CD4-positive, alpha-beta memory T cell (primary cell): ENCODE measurements around the gene FANCB. TPM values are rescaled to one million over a fixed set of nuclear protein-coding genes. Genes with fewer than 3 reads are reported as not detected.

Experiments
- CTCF ChIA-PET: fragments of 350-600 bp; sonication (Branson Sonifier 250); formaldehyde crosslinking; loops from one replicate; lab custom pipeline; 2021; ENCODE audit warnings: inconsistent platforms; ENCODE audit not compliant: partially characterized antibody; lab: Charles Lee
- POLR2A ChIA-PET: fragments of 350-600 bp; sonication (Branson Sonifier 250); formaldehyde crosslinking; loops from one replicate; lab custom pipeline; 2021; ENCODE audit not compliant: partially characterized antibody; lab: Charles Lee
- DNase-seq, 5 donors: peaks; one replicate each; pipeline versions ENCODE4 v3.0.0 to v3.0.0-alpha.2; 2020 to 2022; ENCODE audit warnings: mixed read lengths in 1 of 5
- H3K27ac ChIP-seq: one replicate; pipeline ENCODE4 v1.7.0; 2013; ENCODE audit warnings: low read depth, low read length
- H3K27me3 ChIP-seq: 2 replicates; pipeline ENCODE4 v1.7.0; 2013; ENCODE audit warnings: mild to moderate bottlenecking, low read length, moderate library complexity; ENCODE audit not compliant: insufficient read depth
- H3K36me3 ChIP-seq: 2 replicates; pipeline ENCODE4 v1.7.0; 2013; ENCODE audit warnings: mild to moderate bottlenecking, low read length, moderate library complexity; ENCODE audit not compliant: insufficient read depth
- H3K4me1 ChIP-seq: 2 replicates; pipeline ENCODE4 v1.7.0; 2013; ENCODE audit warnings: mild to moderate bottlenecking, low read length, moderate library complexity; ENCODE audit not compliant: insufficient read depth
- H3K4me3 ChIP-seq, 2 donors: one replicate each; pipeline ENCODE4 v1.7.0; 2013; ENCODE audit warnings: low read length in 2 of 2, mild to moderate bottlenecking in 1 of 2
- H3K9me3 ChIP-seq, 2 donors: one replicate each; pipeline ENCODE4 v1.7.0; 2013; ENCODE audit warnings: low read length in 2 of 2, control low read depth in 1 of 2; ENCODE audit not compliant: control insufficient read depth in 1 of 2
- H3K27ac Mint-ChIP-seq, 7 donors: one replicate each; pipeline ENCODE4 v1.8.0; 2020 to 2021; ENCODE audit warnings: mixed read lengths in 7 of 7, mild to moderate bottlenecking in 6 of 7, inconsistent platforms in 3 of 7, moderate library complexity in 3 of 7
- H3K27me3 Mint-ChIP-seq, 2 donors: one replicate each; pipeline ENCODE4 v1.8.0; 2020 to 2021; ENCODE audit warnings: mixed read lengths in 2 of 2
- H3K36me3 Mint-ChIP-seq, 2 donors: one replicate each; pipeline ENCODE4 v1.8.0; 2020 to 2021; ENCODE audit warnings: mixed read lengths in 2 of 2, inconsistent platforms in 1 of 2, mild to moderate bottlenecking in 1 of 2
- H3K4me1 Mint-ChIP-seq, 4 donors: one replicate each; pipeline ENCODE4 v1.8.0; 2020 to 2021; ENCODE audit warnings: mixed read lengths in 4 of 4, mild to moderate bottlenecking in 1 of 4
- H3K4me3 Mint-ChIP-seq, 8 donors: one replicate each; pipeline ENCODE4 v1.8.0; 2020 to 2021; ENCODE audit warnings: mixed read lengths in 8 of 8, mild to moderate bottlenecking in 7 of 8, moderate library complexity in 6 of 8, inconsistent platforms in 3 of 8
- H3K9me3 Mint-ChIP-seq, 8 donors: one replicate each; pipeline ENCODE4 v1.8.0; 2020 to 2021; ENCODE audit warnings: mixed read lengths in 8 of 8, mild to moderate bottlenecking in 5 of 8, inconsistent platforms in 3 of 8, moderate library complexity in 1 of 8
- intact Hi-C: fragments of 100-400 bp; cut with micrococcal nuclease; formaldehyde crosslinking; loops from one replicate; pipeline ENCODE4 v1.15.1; 2023
- polyA plus RNA-seq, 2 donors: library from polyadenylated mRNA; unstranded; fragments of 300-500 nt; fragmentation: Illumina TruSeq; gene quantifications; one replicate each; pipeline ENCODE4 v1.2.3, GENCODE V29; 2021
- total RNA-seq, 2 experiments: library from RNA; stranded (reverse); gene quantifications; one replicate each; pipeline ENCODE4 v1.2.3, GENCODE V29; 2021

FANCB gene
- total RNA-seq (1 to 10 TPM; 3.0 to 4.8 TPM), polyA plus RNA-seq (1 to 10 TPM; 2.3 to 4.2 TPM)

- no peaks in the 10 kb centered on the region for H3K36me3 ChIP-seq
- Mint-ChIP-seq H3K4me3 (peak within 1 kb of the TSS; percentile 83 to 92 (median 88)), H3K27ac (peak within 1 kb of the TSS; percentile 79 to 93 (median 91)), H3K4me1 (peaks cover 4 to 27% (median 9%) of the 10 kb centered on the region in 4 donors), H3K27me3 (no peaks in the 10 kb centered on the region), H3K36me3 (peaks cover 8% of the 10 kb centered on the region in 2 donors), H3K9me3 (no peaks in the 10 kb centered on the region)
- POLR2A ChIA-PET = no interaction called here
- CTCF ChIA-PET = no interaction called here
- no peaks in the 10 kb centered on the region for H3K27me3 ChIP-seq
- H3K4me1 ChIP-seq = peaks cover 12% of the 10 kb centered on the region
- H3K4me3 ChIP-seq = peak within 1 kb of the TSS; percentile 76 to 77
- peak within 1 kb of the TSS; percentile 78 for H3K27ac ChIP-seq
- no peaks in the 10 kb centered on the region for H3K9me3 ChIP-seq
- peak; percentile 89 to 96 (median 96) for DNase-seq
- intact Hi-C loops = loop anchor here (1.0 to 10.0 kb wide), 7 partner anchors 272 to 1842 kb away; partner anchors contain the start of genes AP1S2, CTPS2, PIGA and SYAP1
Measured at GRCh38 chrX:14872851-14873675, at the start of gene FANCB, which contains the start of gene MOSPD2. Gene FANCB, minus strand, starts transcription at chrX:14873069. Its CDS starts 7,559 bp downstream, at chrX:14865510. Gene MOSPD2, plus strand, starts transcription at chrX:14873421. Its CDS starts 108 bp downstream, at chrX:14873529.

- no peaks in the 10 kb centered on the region for H3K4me1 ChIP-seq
- no peak overlapping the region for H3K4me3 ChIP-seq
- no peaks in the 10 kb centered on the region for H3K27me3 Mint-ChIP-seq
- H3K9me3 Mint-ChIP-seq = no peaks in the 10 kb centered on the region
- H3K9me3 ChIP-seq = no peaks in the 10 kb centered on the region
- POLR2A ChIA-PET = no interaction called here
- intact Hi-C loops = no loop called here
- CTCF ChIA-PET = no interaction called here
- H3K27ac Mint-ChIP-seq = no peak overlapping the region
- no peak overlapping the region for H3K4me3 Mint-ChIP-seq
- H3K27me3 ChIP-seq = no peaks in the 10 kb centered on the region
- peaks cover 3 to 19% of the 10 kb centered on the region in 2 donors for H3K36me3 Mint-ChIP-seq
- H3K27ac ChIP-seq = no peak overlapping the region
- no peaks in the 10 kb centered on the region for H3K4me1 Mint-ChIP-seq
- DNase-seq = no peak
- no peaks in the 10 kb centered on the region for H3K36me3 ChIP-seq
Measured at GRCh38 chrX:14922437-14922836, 49.6 kb upstream of the FANCB start.

GRCh38 chrX:14920196-14920595, 47.3 kb upstream of the FANCB start:
- Histone ChIP-seq H3K9me3 (no peaks in the 10 kb centered on the region), H3K27ac (no peak overlapping the region), H3K36me3 (no peaks in the 10 kb centered on the region), H3K4me1 (no peaks in the 10 kb centered on the region), H3K4me3 (no peak overlapping the region), H3K27me3 (no peaks in the 10 kb centered on the region)
- no peaks in the 10 kb centered on the region for H3K27me3 Mint-ChIP-seq
- H3K27ac Mint-ChIP-seq = no peak overlapping the region
- no peaks in the 10 kb centered on the region for H3K4me1 Mint-ChIP-seq
- ChIA-PET CTCF (interaction anchor here (0.5 kb wide), 1 partner anchor 13 kb away, joined by 3 read pairs; no protein-coding TSS in a partner anchor), POLR2A (no interaction called here)
- peaks cover 17 to 32% of the 10 kb centered on the region in 2 donors for H3K36me3 Mint-ChIP-seq
- no peak for DNase-seq
- no peaks in the 10 kb centered on the region for H3K9me3 Mint-ChIP-seq
- no peak overlapping the region for H3K4me3 Mint-ChIP-seq
- intact Hi-C loops = no loop called here

- intact Hi-C loops = no loop called here
- no peaks in the 10 kb centered on the region for H3K4me1 Mint-ChIP-seq
- no peak overlapping the region for H3K4me3 ChIP-seq
- DNase-seq = no peak
- CTCF ChIA-PET = interaction anchor here (0.5 kb wide), 1 partner anchor 14 kb away, joined by 3 read pairs; no protein-coding TSS in a partner anchor
- no peak overlapping the region for H3K27ac ChIP-seq
- H3K4me1 ChIP-seq = no peaks in the 10 kb centered on the region
- no peak overlapping the region for H3K4me3 Mint-ChIP-seq
- H3K9me3 ChIP-seq = no peaks in the 10 kb centered on the region
- no peak overlapping the region for H3K27ac Mint-ChIP-seq
- no peaks in the 10 kb centered on the region for H3K9me3 Mint-ChIP-seq
- no peaks in the 10 kb centered on the region for H3K27me3 ChIP-seq
- no peaks in the 10 kb centered on the region for H3K27me3 Mint-ChIP-seq
- POLR2A ChIA-PET = no interaction called here
- H3K36me3 Mint-ChIP-seq = peaks cover 17 to 35% of the 10 kb centered on the region in 2 donors
- H3K36me3 ChIP-seq = no peaks in the 10 kb centered on the region
Measured at GRCh38 chrX:14919407-14919806, 46.5 kb upstream of the FANCB start.

- no peak for DNase-seq
- no peak overlapping the region for H3K4me3 Mint-ChIP-seq
- ChIA-PET CTCF (no interaction called here), POLR2A (no interaction called here)
- H3K27me3 Mint-ChIP-seq = no peaks in the 10 kb centered on the region
- Histone ChIP-seq H3K27me3 (no peaks in the 10 kb centered on the region), H3K36me3 (no peaks in the 10 kb centered on the region), H3K4me1 (no peaks in the 10 kb centered on the region), H3K4me3 (no peak overlapping the region), H3K9me3 (no peaks in the 10 kb centered on the region), H3K27ac (no peak overlapping the region)
- no peaks in the 10 kb centered on the region for H3K9me3 Mint-ChIP-seq
- H3K4me1 Mint-ChIP-seq = no peaks in the 10 kb centered on the region
- intact Hi-C loops = no loop called here
- no peak overlapping the region for H3K27ac Mint-ChIP-seq
- H3K36me3 Mint-ChIP-seq = peaks cover 18 to 51% of the 10 kb centered on the region in 2 donors
Measured at GRCh38 chrX:14916017-14916674, 43.3 kb upstream of the FANCB start.

GRCh38 chrX:14915596-14915995, 42.7 kb upstream of the FANCB start:
- Histone ChIP-seq H3K4me3 (no peak overlapping the region), H3K36me3 (no peaks in the 10 kb centered on the region), H3K27me3 (no peaks in the 10 kb centered on the region), H3K27ac (no peak overlapping the region), H3K4me1 (no peaks in the 10 kb centered on the region), H3K9me3 (no peaks in the 10 kb centered on the region)
- intact Hi-C loops = no loop called here
- ChIA-PET POLR2A (no interaction called here), CTCF (no interaction called here)
- DNase-seq = no peak
- no peaks in the 10 kb centered on the region for H3K4me1 Mint-ChIP-seq
- no peaks in the 10 kb centered on the region for H3K9me3 Mint-ChIP-seq
- H3K36me3 Mint-ChIP-seq = peaks cover 18 to 56% of the 10 kb centered on the region in 2 donors
- H3K27me3 Mint-ChIP-seq = no peaks in the 10 kb centered on the region
- no peak overlapping the region for H3K27ac Mint-ChIP-seq
- no peak overlapping the region for H3K4me3 Mint-ChIP-seq

- no peaks in the 10 kb centered on the region for H3K4me1 ChIP-seq
- no peak overlapping the region for H3K4me3 Mint-ChIP-seq
- no peaks in the 10 kb centered on the region for H3K4me1 Mint-ChIP-seq
- POLR2A ChIA-PET = no interaction called here
- H3K27me3 Mint-ChIP-seq = no peaks in the 10 kb centered on the region
- no peak for DNase-seq
- intact Hi-C loops = no loop called here
- CTCF ChIA-PET = no interaction called here
- H3K27ac Mint-ChIP-seq = peak overlapping the region in 2 of 7 donors; percentile 35 to 81
- no peak overlapping the region for H3K4me3 ChIP-seq
- peaks cover 18 to 48% of the 10 kb centered on the region in 2 donors for H3K36me3 Mint-ChIP-seq
- no peak overlapping the region for H3K27ac ChIP-seq
- H3K36me3 ChIP-seq = no peaks in the 10 kb centered on the region
- no peaks in the 10 kb centered on the region for H3K27me3 ChIP-seq
- H3K9me3 Mint-ChIP-seq = no peaks in the 10 kb centered on the region
- H3K9me3 ChIP-seq = no peaks in the 10 kb centered on the region
Measured at GRCh38 chrX:14913241-14913640, 40.4 kb upstream of the FANCB start.
